Measurements from ENCODE around the gene OXSR1. TPM values are rescaled to one million over a fixed set of nuclear protein-coding genes. Genes with fewer than 3 reads are reported as not detected.

The OXSR1 gene
- total RNA-seq, 4 donors from 2014 or later = 25.4 to 37.4 (median 29.5) TPM

GRCh38 chr3:38254872-38255271 is 89.5 kb downstream of the OXSR1 start:
- no peak for DNase-seq (ENCODE audit: low spot score in 2 of 2)
- H3K36me3 ChIP-seq = peaks cover 47% of the 10 kb centered on the region
- 78% methylated on average over 2 of the region's 2 CpGs for WGBS

GRCh38 chr3:38255627-38256026 is 90.3 kb downstream of the OXSR1 start:
- WGBS = 58% methylated on average over 1 of the region's 1 CpG

More at GRCh38 chr3:38254872-38255271, 89.5 kb downstream of the OXSR1 start:
- no peaks in the 10 kb centered on the region for H3K27me3 ChIP-seq
- H3K9me3 ChIP-seq = no peaks in the 10 kb centered on the region
- no peak overlapping the region for H3K27ac ChIP-seq
- H3K4me3 ChIP-seq = no peak overlapping the region
- no peaks in the 10 kb centered on the region for H3K4me1 ChIP-seq
- no peak for TF ChIP-seq EP300 (IDR thresholded peaks at IDR 0.05)
- TF ChIP-seq CTCF (IDR thresholded peaks at IDR 0.05) = no peak
- TF ChIP-seq POLR2A (IDR thresholded peaks at IDR 0.05) = no peak
- TF ChIP-seq POLR2AphosphoS5 (IDR thresholded peaks at IDR 0.05) = no peak

GRCh38 chr3:38257583-38257982 is 92.2 kb downstream of the OXSR1 start:
- Histone ChIP-seq H3K27me3 (no peaks in the 10 kb centered on the region), H3K27ac (no peak overlapping the region), H3K36me3 (peaks cover 20% of the 10 kb centered on the region), H3K4me3 (no peak overlapping the region), H3K9me3 (no peaks in the 10 kb centered on the region), H3K4me1 (no peaks in the 10 kb centered on the region)
- no peak for DNase-seq (ENCODE audit: low spot score in 2 of 2)
- TF ChIP-seq CTCF (IDR thresholded peaks at IDR 0.05) (no peak), POLR2A (IDR thresholded peaks at IDR 0.05) (no peak), POLR2AphosphoS5 (IDR thresholded peaks at IDR 0.05) (no peak), EP300 (IDR thresholded peaks at IDR 0.05) (no peak)
- 74% methylated on average over 1 of the region's 1 CpG for WGBS

More at GRCh38 chr3:38255627-38256026, 90.3 kb downstream of the OXSR1 start:
- no peaks in the 10 kb centered on the region for H3K27me3 ChIP-seq
- no peak overlapping the region for H3K27ac ChIP-seq
- no peak overlapping the region for H3K4me3 ChIP-seq
- H3K9me3 ChIP-seq = no peaks in the 10 kb centered on the region
- H3K4me1 ChIP-seq = no peaks in the 10 kb centered on the region
- TF ChIP-seq POLR2AphosphoS5 (IDR thresholded peaks at IDR 0.05) = no peak
- TF ChIP-seq EP300 (IDR thresholded peaks at IDR 0.05) = no peak
- no peak for TF ChIP-seq POLR2A (IDR thresholded peaks at IDR 0.05)
- TF ChIP-seq CTCF (IDR thresholded peaks at IDR 0.05) = no peak
- peaks cover 40% of the 10 kb centered on the region for H3K36me3 ChIP-seq
- DNase-seq (ENCODE audit: low spot score in 2 of 2) = no peak

- no peaks in the 10 kb centered on the region for H3K4me1 ChIP-seq
- H3K27ac ChIP-seq = no peak overlapping the region
- H3K27me3 ChIP-seq = no peaks in the 10 kb centered on the region
- H3K4me3 ChIP-seq = no peak overlapping the region
- 93% methylated on average over 2 of the region's 2 CpGs for WGBS
- TF ChIP-seq POLR2AphosphoS5 (IDR thresholded peaks at IDR 0.05) (no peak), EP300 (IDR thresholded peaks at IDR 0.05) (no peak), POLR2A (IDR thresholded peaks at IDR 0.05) (no peak), CTCF (IDR thresholded peaks at IDR 0.05) (no peak)
- no peaks in the 10 kb centered on the region for H3K9me3 ChIP-seq
- no peak for DNase-seq (ENCODE audit: low spot score in 2 of 2)
- no peaks in the 10 kb centered on the region for H3K36me3 ChIP-seq
These were observed 95.1 kb downstream of the OXSR1 start for GRCh38 chr3:38260474-38260873.

GRCh38 chr3:38264353-38264771 is 99.0 kb downstream of the OXSR1 start:
- H3K4me1 ChIP-seq = no peaks in the 10 kb centered on the region
- no peak for DNase-seq (ENCODE audit: low spot score in 2 of 2)
- WGBS = no CpG with 5 or more reads among the region's 1 CpG
- H3K27ac ChIP-seq = no peak overlapping the region
- no peaks in the 10 kb centered on the region for H3K9me3 ChIP-seq
- no peaks in the 10 kb centered on the region for H3K36me3 ChIP-seq
- H3K4me3 ChIP-seq = no peak overlapping the region
- H3K27me3 ChIP-seq = no peaks in the 10 kb centered on the region
- TF ChIP-seq POLR2A (IDR thresholded peaks at IDR 0.05) = no peak
- TF ChIP-seq POLR2AphosphoS5 (IDR thresholded peaks at IDR 0.05) = no peak
- no peak for TF ChIP-seq CTCF (IDR thresholded peaks at IDR 0.05)
- TF ChIP-seq EP300 (IDR thresholded peaks at IDR 0.05) = no peak
